Kidney (tissue), 14 donors: ENCODE measurements around the gene EHD3. TPM values are rescaled to one million over a fixed set of nuclear protein-coding genes. Genes with fewer than 3 reads are reported as not detected.

ENCODE experiments used
- DNase-seq, 5 donors: peaks; one replicate each; pipeline ENCODE4 v3.0.0-alpha.2; 2013 to 2020
- FAIRE-seq: peaks from 2 replicates; lab custom pipeline; 2012; peaks lifted over from hg19 to GRCh38; lab: Jason Lieb, UNC
- H3K27ac ChIP-seq, 2 donors: one replicate each; pipeline ENCODE4 v1.7.0; 2013; ENCODE audit warnings: low read depth in 2 of 2, low read length in 2 of 2, inconsistent platforms in 1 of 2
- H3K27me3 ChIP-seq: one replicate; pipeline ENCODE4 v1.7.1; 2013; ENCODE audit warnings: low read length, inconsistent platforms; ENCODE audit not compliant: control insufficient read depth, insufficient read depth
- H3K36me3 ChIP-seq, 3 donors: one replicate each; pipeline versions ENCODE4 v1.7.0 to v1.7.1; 2013; ENCODE audit warnings: low read length in 3 of 3, control low read depth in 1 of 3, inconsistent platforms in 1 of 3; ENCODE audit not compliant: insufficient read depth in 3 of 3, control insufficient read depth in 2 of 3
- H3K4me1 ChIP-seq, 3 donors: one replicate each; pipeline versions ENCODE4 v1.7.0 to v1.7.1; 2013; ENCODE audit warnings: low read length in 3 of 3, inconsistent platforms in 1 of 3, low read depth in 1 of 3; ENCODE audit not compliant: control insufficient read depth in 2 of 3, insufficient read depth in 2 of 3
- H3K4me3 ChIP-seq, 3 donors: one replicate each; pipeline versions ENCODE4 v1.7.0 to v1.8.1; 2013; ENCODE audit warnings: low read length in 3 of 3, control low read depth in 1 of 3, inconsistent platforms in 1 of 3
- H3K9ac ChIP-seq, 3 donors: one replicate each; pipeline versions ENCODE4 v1.7.0 to v1.7.1; 2013; ENCODE audit warnings: low read length in 3 of 3, control low read depth in 1 of 3, inconsistent platforms in 1 of 3
- H3K9me3 ChIP-seq, 3 donors: one replicate each; pipeline versions ENCODE4 v1.7.0 to v1.7.1; 2013; ENCODE audit warnings: low read length in 3 of 3, control low read depth in 1 of 3, inconsistent platforms in 1 of 3; ENCODE audit not compliant: control insufficient read depth in 2 of 3, insufficient read depth in 1 of 3
- CTCF ChIP-seq: IDR thresholded peaks from 3 replicates; pipeline ENCODE4 v1.5.1; 2012; ENCODE audit warnings: mild to moderate bottlenecking, moderate library complexity, borderline replicate concordance; ENCODE audit not compliant: insufficient read depth; ENCODE audit errors: extremely low read depth
- intact Hi-C: fragments of 100-400 bp; cut with DNase I; formaldehyde crosslinking; loops from one replicate; pipeline ENCODE4 v1.11.1; 2022
- polyA plus RNA-seq: library from polyadenylated mRNA; stranded (reverse); fragments of 350-450 nt; fragmentation: Illumina TruSeq; extraction: RNeasy Lipid Tissue Mini Kit (QIAGEN cat#74804); gene quantifications from one replicate; pipeline ENCODE4 v1.2.3, GENCODE V29; 2014; ENCODE audit warnings: low read depth, low replicate concordance; ENCODE audit not compliant: insufficient read depth
- total RNA-seq: library from RNA; stranded (reverse); fragmentation: NEBNext Ultra II Directional; extraction: Animal tissue kit (Norgen Biotek cat#: 25700); gene quantifications from one replicate; pipeline ENCODE4 v1.2.1, GENCODE V29; 2021
- donor health status: control.
- donor health status: control.
- donor health status: control.
- donor health status: control.
- donor health status: control.
- donor health status: DM: yes; HTN: yes; CAD: no.
- donor health status: Normal renal cell carcinoma (clear cell type).

Gene EHD3
- total and polyA plus RNA-seq, 2 donors from 2014 or later, result 9.5 to 45.3 TPM

GRCh38 chr2:31216734-31217133, 17.2 kb upstream of the EHD3 start:
- Histone ChIP-seq H3K4me1 (peaks cover 0 to 2% (median 0%) of the 10 kb centered on the region in 3 donors), H3K9me3 (no peaks in the 10 kb centered on the region), H3K27me3 (no peaks in the 10 kb centered on the region), H3K4me3 (no peak overlapping the region), H3K27ac (no peak overlapping the region), H3K36me3 (no peaks in the 10 kb centered on the region), H3K9ac (no peak overlapping the region)
- DNase-seq (no peak), FAIRE-seq (no peak)
- TF ChIP-seq CTCF, result no peak
- intact Hi-C loops, result no loop called here

GRCh38 chr2:31217465-31218200, 16.3 kb upstream of the EHD3 start, which contains the start of gene CAPN14:
Gene CAPN14, minus strand, starts transcription at chr2:31217515. Its CDS starts 12,068 bp downstream, at chr2:31205447.
- Histone ChIP-seq H3K27me3 (no peaks in the 10 kb centered on the region), H3K27ac (no peak within 1 kb of the TSS), H3K4me3 (no peak within 1 kb of the TSS), H3K36me3 (no peaks in the 10 kb centered on the region), H3K9ac (no peak within 1 kb of the TSS), H3K9me3 (no peaks in the 10 kb centered on the region), H3K4me1 (peaks cover 0 to 2% (median 0%) of the 10 kb centered on the region in 3 donors)
- FAIRE-seq (no peak), DNase-seq (no peak)
- intact Hi-C loops, result no loop called here
- TF ChIP-seq CTCF, result no peak

- FAIRE-seq, result no peak
- no peak for TF ChIP-seq CTCF
Measured at GRCh38 chr2:31219131-31219969, 14.6 kb upstream of the EHD3 start.

More at GRCh38 chr2:31219131-31219969, 14.6 kb upstream of the EHD3 start:
- intact Hi-C loops, result no loop called here
- Histone ChIP-seq H3K9me3 (no peaks in the 10 kb centered on the region), H3K27me3 (no peaks in the 10 kb centered on the region), H3K36me3 (no peaks in the 10 kb centered on the region), H3K9ac (no peak overlapping the region), H3K4me3 (no peak overlapping the region), H3K27ac (peak overlapping the region in 1 of 2 donors; percentile 1), H3K4me1 (peaks cover 0 to 2% (median 0%) of the 10 kb centered on the region in 3 donors)
- DNase-seq, result no peak
